Progenitor cell of endocrine pancreas (in vitro differentiated cells): Measurements from ENCODE around the gene POP5. TPM values are rescaled to one million over a fixed set of nuclear protein-coding genes. Genes with fewer than 3 reads are reported as not detected.

Source experiments
- DNase-seq: peaks from one replicate; pipeline ENCODE4 v3.0.0; 2021; ENCODE audit warnings: low spot score; ENCODE audit not compliant: unreplicated experiment
- H3K27ac Mint-ChIP-seq: 2 replicates; pipeline ENCODE4 v1.8.0; 2021; ENCODE audit warnings: mild to moderate bottlenecking, moderate library complexity, mixed read lengths
- H3K27me3 Mint-ChIP-seq: 2 replicates; pipeline ENCODE4 v1.8.0; 2021; ENCODE audit warnings: mixed read lengths
- H3K36me3 Mint-ChIP-seq: 2 replicates; pipeline ENCODE4 v1.8.0; 2022; ENCODE audit warnings: mixed read lengths; ENCODE audit not compliant: insufficient read depth
- H3K4me1 Mint-ChIP-seq: 2 replicates; pipeline ENCODE4 v1.8.0; 2021; ENCODE audit warnings: low read depth, mixed read lengths
- H3K4me3 Mint-ChIP-seq: 2 replicates; pipeline ENCODE4 v1.8.0; 2021; ENCODE audit warnings: low read depth, mild to moderate bottlenecking, moderate library complexity, mixed read lengths
- H3K9me3 Mint-ChIP-seq: 2 replicates; pipeline ENCODE4 v1.8.0; 2021; ENCODE audit warnings: low read depth, mixed read lengths
- CTCF ChIP-seq: fragments of 200-600 bp; sonication (generic); IDR thresholded peaks from one replicate; pipeline ENCODE4 v1.5.0; 2021; ENCODE audit warnings: antibody characterized with exemption, mild to moderate bottlenecking; ENCODE audit not compliant: unreplicated experiment
- total RNA-seq: library from RNA; stranded (reverse); gene quantifications from 2 replicates; pipeline ENCODE4 v1.2.1, GENCODE V29; 2021

Gene POP5
- total RNA-seq, 1 donor from 2014 or later: 51.6 TPM

- Mint-ChIP-seq H3K9me3 (no peaks in the 10 kb centered on the region), H3K36me3 (peaks cover 12% of the 10 kb centered on the region), H3K4me1 (peaks cover 36% of the 10 kb centered on the region), H3K4me3 (no peak overlapping the region), H3K27me3 (no peaks in the 10 kb centered on the region), H3K27ac (peak overlapping the region; percentile 24)
- TF ChIP-seq CTCF: no peak
- no peak for DNase-seq
These were observed 40.8 kb downstream of the POP5 start for GRCh38 chr12:120540445-120540844.

DNA sequence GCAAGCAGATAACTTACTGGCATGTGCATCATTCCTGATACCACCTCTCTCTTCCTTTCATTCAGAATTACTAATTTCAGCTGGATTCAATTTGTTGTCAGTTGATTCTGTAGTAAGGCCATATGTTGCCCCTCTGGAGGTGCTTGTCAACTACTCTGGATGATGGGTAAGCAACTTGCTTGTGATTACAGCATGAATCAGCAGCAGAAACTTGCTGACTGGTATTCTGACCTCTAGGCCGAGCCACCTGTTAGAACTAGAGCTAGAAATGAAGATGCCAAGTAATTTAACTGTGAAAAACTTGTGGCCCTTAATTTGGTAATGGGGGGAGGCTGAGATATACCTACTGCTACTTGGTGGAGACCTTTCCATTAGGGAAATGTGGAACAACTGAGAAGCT, 41.9 kb downstream of the POP5 start:
- Mint-ChIP-seq H3K27ac (no peak overlapping the region), H3K4me1 (peaks cover 40% of the 10 kb centered on the region), H3K36me3 (peaks cover 12% of the 10 kb centered on the region), H3K9me3 (no peaks in the 10 kb centered on the region), H3K27me3 (no peaks in the 10 kb centered on the region), H3K4me3 (no peak overlapping the region)
- TF ChIP-seq CTCF: no peak
- DNase-seq: no peak

DNA sequence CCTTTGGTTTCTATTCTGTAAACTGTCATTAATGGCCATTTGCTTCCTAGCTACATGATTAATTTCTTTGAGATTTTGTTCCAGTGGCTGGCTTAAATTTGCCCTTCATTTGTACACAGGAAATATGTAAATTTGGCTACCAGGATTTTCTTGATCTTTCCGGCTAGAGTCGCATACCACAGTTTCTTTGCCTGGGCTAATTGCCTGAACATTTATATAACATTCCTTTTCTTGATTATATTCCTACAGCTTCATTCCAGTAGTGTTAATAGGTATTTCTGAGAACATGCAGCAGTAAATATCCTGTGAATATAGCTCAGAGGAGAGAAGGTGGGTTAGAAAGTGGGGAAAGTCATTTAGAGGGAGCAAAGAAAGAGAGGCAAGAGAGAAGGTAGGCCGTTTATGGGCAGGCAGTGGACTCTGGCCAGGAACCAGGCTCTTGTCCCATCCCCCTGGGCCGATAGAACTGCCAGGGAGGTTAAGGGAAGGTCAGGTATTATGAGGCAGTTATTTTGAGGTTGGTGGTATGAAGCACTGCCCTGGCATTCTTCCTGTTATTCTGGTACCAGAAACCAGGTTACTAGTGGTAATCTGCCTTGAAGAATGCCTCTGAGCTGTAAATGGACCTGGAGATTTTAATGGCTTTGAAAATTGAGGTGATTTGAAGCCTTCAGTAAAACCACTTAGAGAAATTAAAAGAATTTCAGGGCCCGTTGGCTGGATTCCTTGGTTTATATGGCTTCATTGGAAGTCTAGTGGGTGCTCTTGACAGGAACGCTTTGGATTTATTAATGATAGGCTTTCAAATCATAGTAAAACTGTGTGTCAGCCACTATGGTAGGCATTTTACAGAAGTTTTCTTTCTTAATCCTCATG, 42.7 kb downstream of the POP5 start:
- DNase-seq: no peak
- no peaks in the 10 kb centered on the region for H3K27me3 Mint-ChIP-seq
- TF ChIP-seq CTCF: no peak
- peaks cover 12% of the 10 kb centered on the region for H3K36me3 Mint-ChIP-seq
- H3K9me3 Mint-ChIP-seq: no peaks in the 10 kb centered on the region
- peaks cover 40% of the 10 kb centered on the region for H3K4me1 Mint-ChIP-seq
- peak overlapping the region; percentile 39 for H3K4me3 Mint-ChIP-seq
- H3K27ac Mint-ChIP-seq: peak overlapping the region; percentile 80

DNA sequence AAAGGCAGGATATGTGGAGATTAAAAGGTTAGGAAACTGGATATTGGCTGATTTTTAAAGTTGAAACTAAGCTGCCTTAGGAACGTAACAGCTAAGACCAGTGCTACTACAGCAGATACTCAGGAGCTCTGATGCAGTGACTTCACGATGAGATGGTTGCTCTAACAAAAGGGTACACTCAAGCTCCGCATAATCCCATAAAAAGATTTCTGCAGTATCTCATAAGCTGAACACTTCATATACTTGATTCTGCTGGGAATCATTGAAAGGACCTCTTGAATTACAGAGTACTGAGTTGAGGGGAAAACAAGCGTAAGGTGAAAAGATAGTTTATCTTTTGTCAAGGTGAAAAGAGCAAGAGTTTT, 43.4 kb downstream of the POP5 start:
- Mint-ChIP-seq H3K9me3 (no peaks in the 10 kb centered on the region), H3K4me1 (peaks cover 40% of the 10 kb centered on the region), H3K36me3 (peaks cover 12% of the 10 kb centered on the region), H3K4me3 (peak overlapping the region; percentile 22), H3K27me3 (no peaks in the 10 kb centered on the region), H3K27ac (peak overlapping the region; percentile 80)
- no peak for DNase-seq
- TF ChIP-seq CTCF: no peak

GRCh38 chr12:120536064-120536791, 45.0 kb downstream of the POP5 start:
- Mint-ChIP-seq H3K36me3 (peaks cover 12% of the 10 kb centered on the region), H3K4me3 (peak overlapping the region; percentile 95), H3K27ac (peak overlapping the region; percentile 83), H3K9me3 (no peaks in the 10 kb centered on the region), H3K4me1 (peaks cover 40% of the 10 kb centered on the region), H3K27me3 (no peaks in the 10 kb centered on the region)
- no peak for TF ChIP-seq CTCF
- DNase-seq: no peak
